Right ventricle myocardium inferior (tissue), 1 donor: Measurements from ENCODE around the gene ZC3H18. TPM values are rescaled to one million over a fixed set of nuclear protein-coding genes. Genes with fewer than 3 reads are reported as not detected.

ENCODE experiments used
- ATAC-seq: fragments of 200-7000 bp; cut with Tn5 transposase; one replicate; pipeline ENCODE4 v1.9.1; 2020; ENCODE audit warnings: mild to moderate bottlenecking, moderate library complexity
- DNase-seq: peaks from one replicate; pipeline ENCODE4 v3.0.0; 2021; ENCODE audit errors: missing footprints
- intact Hi-C: fragments of 100-400 bp; cut with DNase I; formaldehyde crosslinking; loops from one replicate; pipeline ENCODE4 v1.11.0; 2022
- total RNA-seq: library from RNA; stranded (reverse); fragmentation: NEBNext Ultra II Directional; extraction: Animal tissue kit (Norgen Biotek cat#: 25700); gene quantifications from one replicate; pipeline ENCODE4 v1.2.1, GENCODE V29; 2021
- donor health status: DM: no; HTN: yes; CAD: no; lungs with severe emphysema.

ZC3H18 gene
- total RNA-seq, 1 donor from 2014 or later, result 23.9 TPM

- no peak for ATAC-seq
- intact Hi-C loops, result no loop called here
- DNase-seq, result peak; percentile 55
Measured at GRCh38 chr16:88568710-88569613, 1.2 kb upstream of the ZC3H18 start.

GRCh38 chr16:88569614-88569984 is 604 bp upstream of the ZC3H18 start:
- DNase-seq, result peak; percentile 74
- intact Hi-C loops, result no loop called here
- ATAC-seq, result peak; percentile 49

- intact Hi-C loops, result loop anchor here (1.0 kb wide), 1 partner anchor 93 kb away; the partner anchor contains the start of gene MVD
- no peak for ATAC-seq
- DNase-seq, result peak; percentile 72
Measured at GRCh38 chr16:88570691-88571092, 489 bp downstream of the ZC3H18 start.

- DNase-seq, result no peak
- no peak for ATAC-seq
- intact Hi-C loops, result no loop called here
Measured at GRCh38 chr16:88575251-88575650, 5.0 kb downstream of the ZC3H18 start.

GRCh38 chr16:88576307-88576706 is 6.1 kb downstream of the ZC3H18 start:
- DNase-seq (no peak), ATAC-seq (no peak)
- intact Hi-C loops, result no loop called here

GRCh38 chr16:88577166-88577565 is 7.0 kb downstream of the ZC3H18 start:
- intact Hi-C loops, result no loop called here
- DNase-seq, result no peak
- no peak for ATAC-seq

- no peak for DNase-seq
- ATAC-seq, result no peak
- intact Hi-C loops, result no loop called here
Measured at GRCh38 chr16:88578446-88579313, 8.5 kb downstream of the ZC3H18 start.

- no peak for DNase-seq
- ATAC-seq, result no peak
- intact Hi-C loops, result no loop called here
Measured at GRCh38 chr16:88580371-88580770, 10.2 kb downstream of the ZC3H18 start.

GRCh38 chr16:88581033-88581432 is 10.8 kb downstream of the ZC3H18 start:
- ATAC-seq, result no peak
- DNase-seq, result no peak
- intact Hi-C loops, result no loop called here

- DNase-seq (no peak), ATAC-seq (no peak)
- intact Hi-C loops, result no loop called here
Measured at GRCh38 chr16:88582912-88583575, 12.8 kb downstream of the ZC3H18 start.

GRCh38 chr16:88584676-88585075 is 14.5 kb downstream of the ZC3H18 start:
- no peak for ATAC-seq
- DNase-seq, result no peak
- intact Hi-C loops, result no loop called here

GRCh38 chr16:88585269-88585668 is 15.1 kb downstream of the ZC3H18 start:
- DNase-seq (no peak), ATAC-seq (no peak)
- intact Hi-C loops, result no loop called here

- intact Hi-C loops, result no loop called here
- ATAC-seq, result no peak
- no peak for DNase-seq
Measured at GRCh38 chr16:88585927-88586581, 15.9 kb downstream of the ZC3H18 start.

- intact Hi-C loops, result no loop called here
- ATAC-seq (no peak), DNase-seq (no peak)
Measured at GRCh38 chr16:88588148-88588547, 17.9 kb downstream of the ZC3H18 start.

- DNase-seq (no peak), ATAC-seq (no peak)
- intact Hi-C loops, result no loop called here
Measured at GRCh38 chr16:88588754-88589153, 18.6 kb downstream of the ZC3H18 start.

- DNase-seq (no peak), ATAC-seq (no peak)
- intact Hi-C loops, result no loop called here
Measured at GRCh38 chr16:88589441-88589840, 19.2 kb downstream of the ZC3H18 start.

GRCh38 chr16:88591577-88592021 is 21.4 kb downstream of the ZC3H18 start:
- intact Hi-C loops, result no loop called here
- DNase-seq (peak; percentile 78), ATAC-seq (peak; percentile 53)

GRCh38 chr16:88593061-88593460 is 22.9 kb downstream of the ZC3H18 start:
- DNase-seq (no peak), ATAC-seq (no peak)
- intact Hi-C loops, result no loop called here

- DNase-seq, result no peak
- intact Hi-C loops, result no loop called here
- ATAC-seq, result peak; percentile 78
Measured at GRCh38 chr16:88593489-88593888, 23.3 kb downstream of the ZC3H18 start.
